ENCODE measurements around the gene SLC35F4. TPM values are rescaled to one million over a fixed set of nuclear protein-coding genes. Genes with fewer than 3 reads are reported as not detected.

SLC35F4 gene
- total RNA-seq, 1 experiment from 2014 or later: not detected

- H3K9ac ChIP-seq (ENCODE audit: low read length): no peak overlapping the region
- no peaks in the 10 kb centered on the region for H3K9me2 ChIP-seq (replicated peaks; ENCODE audit: low read length)
- no peak for TF ChIP-seq CTCF (conservative IDR thresholded peaks at IDR 0.05; ENCODE audit: low read depth, low read length)
- no peak for TF ChIP-seq EZH2 (IDR thresholded peaks at IDR 0.05; ENCODE audit: low read length, unreplicated experiment)
- no peak for TF ChIP-seq EZH2phosphoT487 (IDR thresholded peaks at IDR 0.05; ENCODE audit: borderline replicate concordance, low read length)
- no peak overlapping the region for H3K27ac ChIP-seq (ENCODE audit: low read length)
- peaks cover 14% of the 10 kb centered on the region; the same call in 1 of the 2 replicates for H3K27me3 ChIP-seq (ENCODE audit: low read length)
- H3F3A ChIP-seq (ENCODE audit: low read length, unreplicated experiment): no peaks in the 10 kb centered on the region
- no peaks in the 10 kb centered on the region for H3K4me1 ChIP-seq (ENCODE audit: insufficient read depth, low read length)
- H3K4me2 ChIP-seq (ENCODE audit: low read length): no peak overlapping the region
- no peaks in the 10 kb centered on the region for H3K36me3 ChIP-seq (ENCODE audit: low read depth, low read length)
- CTCF ChIA-PET: no interaction called here
- POLR2A ChIA-PET (ENCODE audit: unreplicated experiment): no interaction called here
- peak; percentile 53 for DNase-seq
- H2AFZ ChIP-seq (ENCODE audit: low read length): no peak overlapping the region
- BruUV-seq (replicated peaks): no TSS peak
- H4K20me1 ChIP-seq (ENCODE audit: low read length): no peaks in the 10 kb centered on the region
- H3K4me3 ChIP-seq (ENCODE audit: low read length): no peak overlapping the region
- H3K9me3 ChIP-seq (ENCODE audit: low read length): no peaks in the 10 kb centered on the region
- no peaks in the 10 kb centered on the region for H3K79me2 ChIP-seq (ENCODE audit: low read length)
- intact Hi-C loops (cut with micrococcal nuclease): no loop called here
- no peak for ATAC-seq
These were observed 165.9 kb downstream of the SLC35F4 start for GRCh38 chr14:57699947-57700346.

GRCh38 chr14:57692671-57693070 lies 173.2 kb downstream of the SLC35F4 start:
- Histone ChIP-seq H3K4me2 (ENCODE audit: low read length) (no peak overlapping the region), H3K27ac (ENCODE audit: low read length) (no peak overlapping the region), H3K9me2 (replicated peaks; ENCODE audit: low read length) (no peaks in the 10 kb centered on the region), H2AFZ (ENCODE audit: low read length) (no peak overlapping the region), H3K4me1 (ENCODE audit: insufficient read depth, low read length) (no peaks in the 10 kb centered on the region), H3K36me3 (ENCODE audit: low read depth, low read length) (no peaks in the 10 kb centered on the region), H4K20me1 (ENCODE audit: low read length) (no peaks in the 10 kb centered on the region), H3K9me3 (ENCODE audit: low read length) (no peaks in the 10 kb centered on the region), H3K4me3 (ENCODE audit: low read length) (no peak overlapping the region), H3F3A (ENCODE audit: low read length, unreplicated experiment) (no peaks in the 10 kb centered on the region), H3K27me3 (ENCODE audit: low read length) (peaks cover 24% of the 10 kb centered on the region), H3K9ac (ENCODE audit: low read length) (no peak overlapping the region), H3K79me2 (ENCODE audit: low read length) (no peaks in the 10 kb centered on the region)
- DNase-seq (peak; percentile 94), ATAC-seq (peak; percentile 98)
- CTCF ChIA-PET: interaction anchor here (0.6 to 1.1 kb wide), 6 partner anchors 72 to 379 kb away, joined by 3 to 12 read pairs (median 4); no protein-coding TSS in a partner anchor
- intact Hi-C loops (cut with micrococcal nuclease): loop anchor here (1.0 kb wide), 4 partner anchors 179 to 474 kb away; no protein-coding TSS in a partner anchor
- BruUV-seq (replicated peaks): no TSS peak
- POLR2A ChIA-PET (ENCODE audit: unreplicated experiment): no interaction called here
- no peak for TF ChIP-seq EZH2 (IDR thresholded peaks at IDR 0.05; ENCODE audit: low read length, unreplicated experiment)
- peak; percentile 99 for TF ChIP-seq CTCF (conservative IDR thresholded peaks at IDR 0.05; ENCODE audit: low read depth, low read length)
- TF ChIP-seq EZH2phosphoT487 (IDR thresholded peaks at IDR 0.05; ENCODE audit: borderline replicate concordance, low read length): no peak

- Histone ChIP-seq H3F3A (ENCODE audit: low read length, unreplicated experiment) (no peaks in the 10 kb centered on the region), H3K27me3 (ENCODE audit: low read length) (peaks cover 56% of the 10 kb centered on the region), H3K27ac (ENCODE audit: low read length) (no peak overlapping the region), H4K20me1 (ENCODE audit: low read length) (no peaks in the 10 kb centered on the region), H3K9me3 (ENCODE audit: low read length) (no peaks in the 10 kb centered on the region), H3K36me3 (ENCODE audit: low read depth, low read length) (no peaks in the 10 kb centered on the region), H3K9ac (ENCODE audit: low read length) (no peak overlapping the region), H2AFZ (ENCODE audit: low read length) (no peak overlapping the region), H3K4me3 (ENCODE audit: low read length) (no peak overlapping the region), H3K4me2 (ENCODE audit: low read length) (no peak overlapping the region), H3K4me1 (ENCODE audit: insufficient read depth, low read length) (no peaks in the 10 kb centered on the region), H3K9me2 (replicated peaks; ENCODE audit: low read length) (no peaks in the 10 kb centered on the region), H3K79me2 (ENCODE audit: low read length) (no peaks in the 10 kb centered on the region)
- DNase-seq: no peak
- CTCF ChIA-PET: no interaction called here
- POLR2A ChIA-PET (ENCODE audit: unreplicated experiment): no interaction called here
- intact Hi-C loops (cut with micrococcal nuclease): no loop called here
- TF ChIP-seq EZH2phosphoT487 (IDR thresholded peaks at IDR 0.05; ENCODE audit: borderline replicate concordance, low read length): no peak
- TF ChIP-seq CTCF (conservative IDR thresholded peaks at IDR 0.05; ENCODE audit: low read depth, low read length): no peak
- no peak for TF ChIP-seq EZH2 (IDR thresholded peaks at IDR 0.05; ENCODE audit: low read length, unreplicated experiment)
- BruUV-seq (replicated peaks): no TSS peak
- ATAC-seq: no peak
These were observed 178.5 kb downstream of the SLC35F4 start for GRCh38 chr14:57687416-57687815.
